GM19035 (cell line): ENCODE data around the gene ANTXR1.

Source experiments
- ATAC-seq: cut with Tn5 transposase; IDR thresholded peaks from one replicate; pipeline ENCODE4 v1.9.1; 2021; ENCODE audit not compliant: unreplicated experiment

Gene ANTXR1

GRCh38 chr2:69003731-69004130, 9.2 kb upstream of the ANTXR1 start:
- no peak for ATAC-seq

DNA sequence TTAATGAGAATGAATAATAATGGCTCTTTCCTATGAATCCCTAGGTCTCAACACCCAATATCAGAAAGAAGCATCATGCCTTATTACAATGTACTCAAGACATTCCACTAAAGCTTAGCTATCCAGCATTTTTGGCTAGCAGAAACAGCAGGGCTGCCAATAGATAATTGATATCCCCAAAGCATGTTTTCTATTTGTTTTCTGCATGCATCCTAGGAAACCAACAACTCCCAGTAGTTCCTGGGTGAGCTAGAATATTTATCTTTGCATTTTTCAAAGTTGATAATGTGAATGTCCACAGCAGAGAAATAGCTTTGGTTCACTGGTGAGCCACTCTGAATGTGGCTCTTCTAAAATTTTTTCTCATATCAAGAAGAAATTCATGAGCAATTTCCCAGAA, 5.8 kb upstream of the ANTXR1 start:
- no peak for ATAC-seq

DNA sequence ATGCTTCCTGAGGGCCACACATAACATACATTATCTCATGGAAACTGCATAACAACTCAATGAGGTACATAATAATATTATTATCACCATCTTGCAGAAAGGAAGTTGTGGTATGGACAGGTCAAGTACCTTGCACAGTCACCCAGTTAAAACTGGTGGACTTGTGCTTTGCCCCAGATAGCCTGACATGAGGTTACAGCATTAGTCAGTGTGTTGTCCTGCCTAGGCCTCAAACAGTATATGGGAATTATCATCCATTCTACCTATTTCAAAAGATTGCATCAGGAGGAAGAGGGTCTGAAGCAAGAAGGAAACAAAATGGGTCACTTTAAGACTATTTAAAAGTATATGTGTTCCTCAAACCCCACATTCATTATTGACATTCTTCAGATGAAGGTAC, 5.4 kb upstream of the ANTXR1 start:
- ATAC-seq = no peak

GRCh38 chr2:69010437-69011194, 2.4 kb upstream of the ANTXR1 start:
- ATAC-seq = no peak

DNA sequence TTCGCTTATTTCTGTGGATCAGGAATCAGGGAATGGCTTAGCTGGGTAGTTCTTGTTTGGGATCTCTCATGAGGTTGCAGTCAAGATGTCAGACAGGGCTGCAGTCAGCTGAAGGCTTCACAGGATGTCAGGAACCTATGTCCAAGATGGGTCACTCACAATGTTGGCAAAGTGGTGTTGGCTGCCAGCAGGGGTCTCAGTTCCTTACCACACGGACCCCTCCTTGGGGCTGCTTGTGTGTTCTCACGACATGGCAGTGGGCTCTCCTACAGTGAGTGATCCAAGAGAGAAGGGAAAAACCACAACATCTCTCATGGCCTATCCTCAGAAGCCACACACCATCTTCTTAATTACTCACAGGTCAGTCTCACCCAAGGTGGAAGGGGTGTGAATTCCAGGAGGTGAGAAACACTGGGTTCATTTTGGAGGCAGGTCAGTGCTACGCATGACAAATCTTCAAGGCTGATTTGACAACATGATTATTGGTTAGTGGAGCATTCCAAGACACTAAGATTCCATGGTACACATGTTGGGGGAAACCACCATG, 1.3 kb upstream of the ANTXR1 start:
- ATAC-seq = no peak

- no peak for ATAC-seq
Measured at GRCh38 chr2:69012310-69013141, 453 bp upstream of the ANTXR1 start.

DNA sequence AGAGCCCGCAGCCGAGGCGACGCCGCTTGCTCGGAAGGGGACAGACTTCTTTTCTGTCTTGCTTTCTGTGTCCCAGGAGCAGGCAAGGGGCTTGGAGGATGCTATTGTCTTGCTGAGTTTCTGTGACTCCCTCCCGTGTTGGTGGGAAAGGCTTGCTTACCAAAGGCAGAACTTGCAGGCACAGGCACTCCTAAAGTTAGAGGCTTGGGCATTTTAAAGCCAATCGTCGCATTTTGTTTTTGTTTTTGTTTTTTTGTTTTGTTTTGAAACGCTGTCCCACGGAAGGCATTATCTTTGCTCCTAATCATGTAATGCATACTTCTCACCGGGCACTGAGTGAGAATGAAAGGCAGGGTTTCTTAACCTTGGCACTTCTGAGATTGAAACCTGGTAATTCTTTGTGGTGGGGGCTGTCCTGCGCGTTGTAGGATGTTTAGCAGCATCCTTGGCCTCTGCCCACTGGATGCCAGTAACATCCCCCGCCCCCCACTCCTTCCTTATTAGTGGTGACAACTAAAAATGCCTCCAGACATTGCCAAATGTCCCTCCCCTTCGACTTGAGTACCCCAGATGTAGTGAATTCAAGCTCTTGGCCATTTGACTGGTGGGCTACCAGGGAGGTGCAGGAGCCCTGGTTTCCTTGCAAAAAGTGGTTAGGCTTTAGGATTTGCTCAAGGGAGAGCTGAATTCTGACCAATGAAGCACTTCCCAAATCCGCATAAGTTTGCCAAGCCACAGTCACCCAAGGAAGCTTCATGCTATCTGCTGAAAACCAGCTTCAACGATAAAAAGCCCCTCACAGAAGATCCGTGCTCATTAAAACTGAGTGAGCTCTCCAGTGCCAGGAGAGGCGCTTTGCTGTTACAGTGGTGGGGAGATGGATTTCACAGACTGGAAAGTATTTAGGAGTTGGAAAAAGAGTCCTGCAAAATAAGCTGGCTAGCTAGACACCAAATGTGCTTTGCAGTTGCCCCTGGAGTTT, 1.2 kb downstream of the ANTXR1 start:
- no peak for ATAC-seq

DNA sequence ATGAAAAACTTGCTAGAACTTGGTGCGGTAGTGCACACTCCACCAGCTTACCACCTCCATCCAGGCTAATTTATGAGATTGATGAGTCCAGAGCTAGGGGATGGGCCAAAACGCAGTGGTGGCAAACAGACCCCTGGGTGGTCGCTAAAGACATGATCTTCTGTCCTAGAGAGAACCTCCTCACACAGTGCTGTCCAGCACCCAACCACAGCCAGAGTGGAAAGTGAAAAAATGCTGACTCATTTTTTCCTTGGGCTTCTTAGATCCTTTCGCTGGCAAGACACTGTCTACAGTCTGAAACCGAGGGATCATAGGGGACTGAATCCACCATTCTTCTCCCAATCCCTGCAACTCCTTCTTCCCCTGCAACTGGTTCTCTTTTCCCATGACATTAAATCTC, 4.1 kb downstream of the ANTXR1 start:
- no peak for ATAC-seq

DNA sequence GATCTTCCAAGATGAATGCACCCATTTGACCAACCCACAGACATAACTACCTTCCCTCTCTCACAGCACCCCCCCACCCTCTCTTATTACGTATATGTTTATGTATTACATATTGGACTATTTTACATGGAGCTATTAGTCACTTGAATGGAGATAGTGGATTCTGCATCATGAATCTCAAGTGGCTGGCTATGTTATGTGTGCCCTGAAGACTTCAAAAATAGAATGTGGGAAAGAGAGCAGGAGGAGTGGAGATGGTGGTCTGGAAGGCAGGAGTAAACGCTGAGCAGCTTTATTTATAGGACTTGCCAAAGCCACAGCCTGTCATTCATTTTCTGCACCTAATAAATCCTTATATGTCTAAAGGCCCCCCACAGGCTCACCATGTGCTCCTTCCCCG, 4.9 kb downstream of the ANTXR1 start:
- no peak for ATAC-seq

GRCh38 chr2:69018678-69019095, 5.7 kb downstream of the ANTXR1 start:
- ATAC-seq = no peak

DNA sequence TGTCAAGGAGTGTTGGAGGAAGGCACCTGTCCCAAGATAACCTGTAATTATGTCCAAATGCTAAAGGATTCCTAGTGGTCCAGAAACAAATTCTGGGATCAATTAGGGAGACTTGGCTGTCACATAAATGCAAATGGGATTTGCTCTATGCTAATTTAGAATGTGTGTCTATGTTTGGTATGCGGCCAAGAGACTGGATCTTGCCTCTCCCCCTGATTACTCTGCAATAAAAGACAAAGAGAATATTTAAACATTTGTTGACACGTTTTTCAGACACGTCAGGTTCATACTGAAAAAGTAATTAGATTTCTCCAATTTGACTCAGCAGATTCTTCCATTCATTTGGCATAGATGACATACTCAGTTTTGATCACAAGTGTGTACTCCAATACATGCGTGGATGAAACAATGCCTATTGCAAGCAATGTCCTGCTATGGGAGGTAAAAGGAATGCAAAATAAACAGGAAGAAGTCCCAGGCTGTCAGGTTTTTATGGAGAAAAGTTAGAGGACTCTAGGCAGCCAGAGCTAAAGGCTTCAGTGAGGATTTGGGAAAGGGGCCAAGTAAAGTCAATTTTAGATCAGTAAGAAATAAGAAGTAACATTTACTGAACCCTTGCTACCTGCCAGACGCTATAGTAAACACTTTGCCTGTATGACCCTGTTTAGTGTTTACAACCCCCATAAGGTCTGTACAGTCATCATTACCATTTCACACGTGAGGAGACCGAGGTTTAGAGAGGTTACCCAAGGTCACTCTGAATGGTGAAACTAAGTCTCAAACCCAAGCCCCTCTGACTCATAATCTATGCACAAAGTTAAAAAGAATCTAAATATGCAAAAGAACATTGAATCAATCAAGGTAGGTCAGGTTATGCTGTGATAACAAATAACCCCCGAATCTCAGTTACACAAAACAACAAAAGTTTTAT, 7.8 kb downstream of the ANTXR1 start:
- ATAC-seq = no peak

GRCh38 chr2:69021727-69022126, 8.7 kb downstream of the ANTXR1 start:
- no peak for ATAC-seq

DNA sequence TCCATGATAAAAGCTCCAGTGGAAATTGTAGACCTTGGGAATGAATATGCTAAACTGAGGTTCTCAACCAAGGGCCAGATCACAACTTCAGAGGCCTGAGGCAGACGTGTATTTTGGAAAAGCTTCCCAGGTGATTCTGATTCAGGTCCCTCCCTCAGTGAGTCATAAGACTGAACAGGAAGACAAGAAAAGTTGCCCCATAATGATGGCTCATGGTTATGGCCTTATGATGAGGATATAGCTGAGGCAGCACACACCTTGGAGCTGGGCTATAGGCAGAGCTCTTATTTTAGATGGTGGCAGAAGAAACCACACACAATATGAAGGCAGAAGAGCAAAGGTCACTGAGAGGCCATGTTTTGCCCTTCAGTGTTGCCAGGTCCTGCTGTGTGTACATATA, 9.6 kb downstream of the ANTXR1 start:
- no peak for ATAC-seq

GRCh38 chr2:69023236-69023635, 10.3 kb downstream of the ANTXR1 start:
- ATAC-seq = no peak

GRCh38 chr2:69026026-69026425, 13.0 kb downstream of the ANTXR1 start:
- ATAC-seq = peak; percentile 55

GRCh38 chr2:69026691-69027459, 13.9 kb downstream of the ANTXR1 start:
- no peak for ATAC-seq

DNA sequence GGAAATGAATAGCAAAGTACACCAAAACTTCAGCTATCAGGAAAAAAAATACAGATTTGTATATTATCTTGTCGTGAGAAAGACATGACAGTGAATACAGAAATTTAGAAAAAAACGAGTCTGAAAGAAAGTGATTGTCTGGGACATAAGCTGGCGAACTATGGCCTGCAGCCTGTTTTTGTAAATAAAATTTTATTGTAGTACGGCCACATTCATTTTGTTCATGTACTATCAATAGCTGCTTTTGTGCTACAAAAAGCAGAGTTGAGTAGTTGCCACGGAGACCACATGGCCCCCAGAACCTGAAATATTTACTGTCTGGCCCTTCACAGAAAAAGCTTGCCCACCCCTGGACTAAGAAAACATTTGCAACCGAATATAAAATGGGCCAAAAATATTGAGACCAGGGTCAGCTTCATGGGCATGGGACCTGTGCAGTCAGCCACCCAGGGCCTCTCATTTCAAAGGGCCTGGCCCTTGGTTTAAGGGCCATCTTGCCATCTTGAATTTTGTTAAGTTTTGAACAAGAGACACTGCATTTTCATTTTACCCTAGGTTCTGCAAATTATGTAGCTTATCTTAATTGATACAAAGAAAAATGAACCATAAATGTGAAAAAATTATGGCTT, 17.9 kb downstream of the ANTXR1 start:
- ATAC-seq = no peak

GRCh38 chr2:69031466-69031865, 18.5 kb downstream of the ANTXR1 start:
- ATAC-seq = no peak

DNA sequence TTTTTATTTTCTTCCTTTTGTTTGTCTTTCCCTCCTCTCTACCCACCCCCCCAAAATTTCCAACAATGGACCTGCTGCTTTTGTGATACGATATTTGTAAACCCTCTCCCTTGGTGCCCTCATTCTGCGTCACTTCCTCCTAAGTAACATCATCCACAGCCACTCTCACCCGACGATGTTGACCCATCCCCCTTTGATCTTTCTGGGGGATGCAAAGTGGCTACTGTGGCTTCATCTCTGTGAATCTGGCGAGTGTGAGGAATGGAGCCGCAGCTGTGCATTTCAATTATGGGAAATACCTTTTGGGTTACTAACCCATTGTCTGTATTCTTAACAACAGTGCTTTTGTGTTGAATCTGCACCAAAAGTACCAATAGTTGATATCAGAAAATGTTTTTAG, 19.4 kb downstream of the ANTXR1 start:
- no peak for ATAC-seq
